Activated CD8-positive, alpha-beta T cell treated with anti-CD3 and anti-CD28 coated beads for 36 hours (primary cell): ENCODE measurements around the gene SUOX. TPM values are rescaled to one million over a fixed set of nuclear protein-coding genes. Genes with fewer than 3 reads are reported as not detected.

Experiments
- ATAC-seq: fragments of 200-7000 bp; cut with Tn5 transposase; one replicate; pipeline ENCODE4 v1.10.0; 2021; ENCODE audit warnings: mild to moderate bottlenecking, moderate library complexity
- CTCF ChIA-PET: fragments of 350-600 bp; sonication (Branson Sonifier 250); formaldehyde crosslinking; loops from one replicate; lab custom pipeline; 2021; ENCODE audit warnings: antibody characterized with exemption; lab: Charles Lee
- POLR2A ChIA-PET: fragments of 350-600 bp; sonication (Branson Sonifier 250); formaldehyde crosslinking; loops from one replicate; lab custom pipeline; 2021; ENCODE audit warnings: antibody characterized with exemption; lab: Charles Lee
- DNase-seq: peaks from one replicate; pipeline ENCODE4 v3.0.0-alpha.2; 2020
- H3K27ac Mint-ChIP-seq: one replicate; pipeline ENCODE4 v1.8.0; 2021; ENCODE audit warnings: mild to moderate bottlenecking, mixed read lengths
- H3K27me3 Mint-ChIP-seq: one replicate; pipeline ENCODE4 v1.8.0; 2021; ENCODE audit warnings: mixed read lengths
- H3K36me3 Mint-ChIP-seq: one replicate; pipeline ENCODE4 v1.8.0; 2021; ENCODE audit warnings: low read depth, mixed read lengths
- H3K4me1 Mint-ChIP-seq: one replicate; pipeline ENCODE4 v1.8.0; 2021; ENCODE audit warnings: low read depth, mixed read lengths
- H3K4me3 Mint-ChIP-seq: one replicate; pipeline ENCODE4 v1.8.0; 2021; ENCODE audit warnings: mild to moderate bottlenecking, moderate library complexity, mixed read lengths
- H3K9me3 Mint-ChIP-seq: one replicate; pipeline ENCODE4 v1.8.0; 2021; ENCODE audit warnings: mixed read lengths
- CTCF ChIP-seq: fragments of 200-600 bp; IDR thresholded peaks from one replicate; pipeline ENCODE4 v1.8.0; 2022; ENCODE audit warnings: antibody characterized with exemption, mild to moderate bottlenecking
- intact Hi-C: fragments of 100-400 bp; cut with micrococcal nuclease; formaldehyde crosslinking; loops from one replicate; pipeline ENCODE4 v1.10.0; 2022
- total RNA-seq, 2 experiments: library from RNA; stranded (reverse); gene quantifications; one replicate each; pipeline ENCODE4 v1.2.3, GENCODE V29; 2021

SUOX gene
- total RNA-seq, 2 experiments from 2014 or later, result 4.6 to 6.2 TPM

GRCh38 chr12:55957106-55957859 lies 39.8 kb upstream of the SUOX start:
- no peak for ATAC-seq
- ChIA-PET CTCF (interaction anchor here (0.7 to 1.8 kb wide), 7 partner anchors 9 to 219 kb away, joined by 3 to 6 read pairs (median 3); partner anchors contain the start of gene PMEL), POLR2A (interaction anchor here (0.6 to 5.9 kb wide), 7 partner anchors 10 to 227 kb away, joined by 3 to 46 read pairs (median 4); partner anchors contain the start of genes CDK2, PMEL and RAB5B)
- H3K36me3 Mint-ChIP-seq, result peaks cover 18% of the 10 kb centered on the region
- no peak for TF ChIP-seq CTCF
- no peak for DNase-seq
- no peaks in the 10 kb centered on the region for H3K27me3 Mint-ChIP-seq
- no peaks in the 10 kb centered on the region for H3K9me3 Mint-ChIP-seq
- H3K4me3 Mint-ChIP-seq, result no peak overlapping the region
- peaks cover 15% of the 10 kb centered on the region for H3K4me1 Mint-ChIP-seq
- intact Hi-C loops, result no loop called here
- peak overlapping the region; percentile 37 for H3K27ac Mint-ChIP-seq

- H3K27ac Mint-ChIP-seq, result no peak overlapping the region
- H3K4me3 Mint-ChIP-seq, result no peak overlapping the region
- intact Hi-C loops, result no loop called here
Observed at GRCh38 chr12:55963760-55964159, 33.3 kb upstream of the SUOX start.

DNA sequence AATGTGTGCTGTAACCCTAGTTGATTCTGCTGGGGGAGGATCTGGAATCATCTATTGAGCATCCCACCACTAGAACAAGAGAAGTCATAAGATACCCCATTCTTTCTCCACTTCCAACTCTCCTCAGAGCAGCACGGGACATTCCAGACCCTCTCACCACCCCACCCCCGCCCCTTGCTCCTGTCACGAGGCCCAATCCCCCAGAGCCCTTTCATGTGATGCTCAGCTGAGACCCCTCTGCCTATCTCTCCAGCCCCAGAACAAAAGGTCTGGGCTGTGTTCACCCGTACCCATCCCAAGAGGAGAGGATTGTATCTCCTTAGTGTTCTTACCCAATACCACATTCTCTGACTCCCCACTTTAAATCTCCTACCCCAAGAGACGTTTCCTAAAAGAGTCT lies 31.8 kb upstream of the SUOX start:
- Mint-ChIP-seq H3K27me3 (no peaks in the 10 kb centered on the region), H3K4me1 (peaks cover 20% of the 10 kb centered on the region), H3K36me3 (peaks cover 27% of the 10 kb centered on the region), H3K9me3 (no peaks in the 10 kb centered on the region), H3K4me3 (peak overlapping the region; percentile 98), H3K27ac (no peak overlapping the region)
- ChIA-PET POLR2A (interaction anchor here (1.2 to 5.4 kb wide), 2 partner anchors 9 to 35 kb away, joined by 3 to 46 read pairs; no protein-coding TSS in a partner anchor), CTCF (no interaction called here)
- intact Hi-C loops, result no loop called here
- no peak for DNase-seq
- ATAC-seq, result no peak
- TF ChIP-seq CTCF, result no peak

More at GRCh38 chr12:55963760-55964159, 33.3 kb upstream of the SUOX start:
- CTCF ChIA-PET, result no interaction called here
- TF ChIP-seq CTCF, result no peak
- POLR2A ChIA-PET, result no interaction called here
- H3K9me3 Mint-ChIP-seq, result no peaks in the 10 kb centered on the region
- ATAC-seq (no peak), DNase-seq (no peak)
- H3K36me3 Mint-ChIP-seq, result peaks cover 19% of the 10 kb centered on the region
- no peaks in the 10 kb centered on the region for H3K27me3 Mint-ChIP-seq
- H3K4me1 Mint-ChIP-seq, result peaks cover 19% of the 10 kb centered on the region

DNA sequence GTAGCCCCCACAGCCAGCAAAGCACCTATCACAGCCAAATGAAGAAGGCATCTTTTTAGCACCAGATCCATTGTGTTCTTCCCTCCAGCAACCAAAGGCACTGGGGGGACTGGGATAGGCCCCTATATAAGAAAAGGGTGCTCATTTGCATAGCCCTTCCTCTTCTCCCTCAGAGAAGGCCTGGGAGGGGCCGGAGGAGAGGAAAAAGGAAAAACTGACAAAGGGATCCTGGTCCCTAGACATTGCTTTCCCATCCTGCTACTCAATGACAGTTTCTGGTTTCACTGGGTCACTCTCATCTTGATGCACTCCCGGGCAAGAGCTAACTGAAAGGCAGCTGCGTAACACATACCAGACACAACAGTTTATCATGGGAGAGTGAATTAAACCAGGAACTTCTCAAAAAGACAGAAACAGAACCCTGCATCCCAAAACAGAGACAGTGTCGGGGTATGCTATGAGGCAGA lies 31.1 kb upstream of the SUOX start, which contains the start of gene PMEL:
Gene PMEL, minus strand, starts transcription at position 102 of the 467 bp plus-strand sequence. Its CDS starts 31 bp downstream, at position 71.
- CTCF ChIA-PET, result interaction anchor here (1.1 kb wide), 1 partner anchor 9 kb away, joined by 3 read pairs; no protein-coding TSS in a partner anchor
- Mint-ChIP-seq H3K27me3 (no peaks in the 10 kb centered on the region), H3K36me3 (peaks cover 32% of the 10 kb centered on the region), H3K9me3 (no peaks in the 10 kb centered on the region), H3K4me3 (peak within 1 kb of the TSS; percentile 98), H3K4me1 (peaks cover 22% of the 10 kb centered on the region), H3K27ac (peak within 1 kb of the TSS; percentile 89)
- POLR2A ChIA-PET, result interaction anchor here (5.4 kb wide), 1 partner anchor 9 kb away, joined by 46 read pairs; no protein-coding TSS in a partner anchor
- intact Hi-C loops, result loop anchor here (1.0 kb wide), 1 partner anchor 19 kb away; no protein-coding TSS in a partner anchor
- ATAC-seq (no peak), DNase-seq (no peak)
- no peak for TF ChIP-seq CTCF
